NCI-H2196 (cell line): Measurements from ENCODE around the gene PCDHGA10.
"Not testable (repeated sequence)": the region's sequence is repeated elsewhere in the genome, so short reads cannot be mapped to it uniquely, and the experiment has no call there.

Source experiments
- DNase-seq: peaks from one replicate; lab custom pipeline; 2025; ENCODE audit not compliant: unreplicated experiment; lab: John Stamatoyannopoulos, UW

PCDHGA10 gene

DNA sequence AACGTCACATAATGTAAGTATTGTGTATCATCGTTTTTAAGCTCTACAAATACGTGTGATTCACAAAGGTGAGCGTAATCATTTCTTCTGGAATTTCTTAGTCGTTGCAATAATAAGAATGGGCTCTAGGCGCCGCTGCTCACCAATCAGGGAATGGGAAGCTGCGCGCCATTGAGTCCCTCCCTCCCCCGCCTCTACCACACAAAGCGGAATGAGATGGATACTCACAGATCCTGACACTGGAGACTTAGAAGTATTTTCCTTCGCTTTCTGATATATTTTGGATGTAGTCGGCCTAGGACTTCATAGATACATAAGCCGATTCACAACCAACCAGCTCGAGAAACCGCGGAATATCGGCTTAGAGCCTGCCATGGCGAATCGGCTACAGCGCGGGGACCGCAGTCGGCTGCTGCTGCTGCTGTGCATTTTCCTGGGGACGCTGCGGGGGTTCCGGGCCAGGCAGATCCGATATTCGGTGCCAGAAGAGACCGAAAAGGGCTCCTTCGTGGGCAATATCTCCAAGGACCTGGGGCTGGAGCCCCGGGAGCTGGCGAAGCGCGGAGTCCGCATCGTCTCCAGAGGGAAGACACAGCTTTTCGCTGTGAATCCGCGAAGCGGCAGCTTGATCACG, 8.2 kb downstream of the PCDHGA10 start, which contains the start of gene PCDHGA11:
PCDHGA11 (plus strand) TSS at position 197 of the 634 bp plus-strand sequence; CDS start at position 374, 177 bp downstream.
- DNase-seq: no peak

DNA sequence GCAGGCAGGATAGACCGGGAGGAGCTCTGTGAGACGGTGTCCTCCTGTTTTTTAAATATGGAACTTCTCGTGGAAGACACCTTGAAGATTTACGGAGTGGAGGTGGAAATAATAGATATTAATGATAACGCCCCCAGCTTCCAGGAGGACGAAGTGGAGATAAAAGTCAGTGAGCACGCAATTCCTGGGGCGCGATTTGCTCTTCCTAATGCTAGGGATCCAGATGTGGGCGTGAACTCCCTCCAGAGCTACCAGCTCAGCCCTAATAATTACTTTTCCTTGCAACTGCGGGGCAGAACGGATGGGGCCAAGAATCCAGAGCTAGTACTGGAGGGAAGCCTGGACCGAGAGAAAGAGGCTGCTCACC, 8.7 kb downstream of the PCDHGA10 start:
- no peak for DNase-seq

DNA sequence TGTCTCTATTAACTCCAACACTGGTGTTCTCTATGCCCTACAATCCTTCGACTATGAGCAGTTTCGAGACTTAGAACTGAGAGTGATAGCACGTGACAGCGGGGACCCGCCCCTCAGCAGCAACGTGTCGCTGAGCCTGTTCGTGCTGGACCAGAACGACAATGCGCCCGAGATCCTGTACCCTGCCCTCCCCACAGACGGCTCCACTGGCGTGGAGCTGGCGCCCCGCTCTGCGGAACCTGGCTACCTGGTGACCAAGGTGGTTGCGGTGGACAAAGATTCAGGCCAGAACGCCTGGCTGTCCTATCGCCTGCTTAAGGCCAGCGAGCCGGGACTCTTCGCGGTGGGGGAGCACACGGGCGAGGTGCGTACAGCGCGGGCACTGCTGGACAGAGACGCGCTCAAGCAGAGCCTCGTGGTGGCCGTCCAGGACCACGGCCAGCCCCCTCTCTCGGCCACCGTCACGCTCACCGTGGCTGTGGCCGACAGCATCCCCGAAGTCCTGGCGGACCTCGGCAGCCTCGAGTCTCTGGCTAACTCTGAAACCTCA, 10.0 kb downstream of the PCDHGA10 start:
- no peak for DNase-seq

DNA sequence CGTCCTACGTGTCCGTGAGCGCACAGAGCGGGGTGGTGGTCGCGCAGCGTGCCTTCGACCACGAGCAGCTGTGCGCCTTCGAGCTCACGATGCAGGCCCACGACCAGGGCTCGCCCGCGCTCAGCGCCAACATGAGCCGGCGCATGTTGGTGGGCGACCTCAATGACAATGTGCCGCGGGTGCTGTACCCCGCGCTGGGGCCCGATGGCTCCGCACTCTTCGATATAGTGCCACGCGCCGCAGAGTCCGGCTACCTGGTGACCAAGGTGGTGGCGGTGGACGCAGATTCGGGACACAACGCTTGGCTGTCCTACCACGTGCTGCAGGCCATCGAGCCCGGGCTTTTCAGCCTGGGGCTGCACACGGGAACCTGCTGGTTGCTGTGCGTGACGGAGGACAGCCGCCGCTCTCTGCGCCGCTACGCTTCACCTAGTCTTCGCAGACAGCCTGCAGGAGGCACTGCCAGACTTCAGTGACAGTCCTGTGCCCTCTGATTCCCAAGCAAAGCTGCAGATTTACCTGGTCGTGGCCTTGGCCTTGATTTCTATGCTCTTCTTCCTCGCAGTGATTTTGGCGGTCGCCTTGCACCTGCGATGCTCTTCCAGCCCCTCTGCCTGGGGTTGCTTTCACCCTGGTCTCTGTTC, 15.1 kb downstream of the PCDHGA10 start:
- no peak for DNase-seq

DNA sequence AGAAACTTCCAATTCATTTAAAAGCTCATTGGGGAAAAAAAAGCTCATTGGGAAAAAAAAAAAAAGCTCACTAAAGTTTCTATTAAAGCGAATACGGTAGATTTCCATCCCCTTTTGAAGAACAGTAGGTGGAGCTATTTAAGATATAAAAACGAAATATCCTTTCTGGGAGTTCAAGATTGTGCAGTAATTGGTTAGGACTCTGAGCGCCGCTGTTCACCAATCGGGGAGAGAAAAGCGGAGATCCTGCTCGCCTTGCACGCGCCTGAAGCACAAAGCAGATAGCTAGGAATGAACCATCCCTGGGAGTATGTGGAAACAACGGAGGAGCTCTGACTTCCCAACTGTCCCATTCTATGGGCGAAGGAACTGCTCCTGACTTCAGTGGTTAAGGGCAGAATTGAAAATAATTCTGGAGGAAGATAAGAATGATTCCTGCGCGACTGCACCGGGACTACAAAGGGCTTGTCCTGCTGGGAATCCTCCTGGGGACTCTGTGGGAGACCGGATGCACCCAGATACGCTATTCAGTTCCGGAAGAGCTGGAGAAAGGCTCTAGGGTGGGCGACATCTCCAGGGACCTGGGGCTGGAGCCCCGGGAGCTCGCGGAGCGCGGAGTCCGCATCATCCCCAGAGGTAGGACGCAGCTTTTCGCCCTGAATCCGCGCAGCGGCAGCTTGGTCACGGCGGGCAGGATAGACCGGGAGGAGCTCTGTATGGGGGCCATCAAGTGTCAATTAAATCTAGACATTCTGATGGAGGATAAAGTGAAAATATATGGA, 17.7 kb downstream of the PCDHGA10 start, which contains the start of gene PCDHGA12:
PCDHGA12 (plus strand) TSS at position 176 of the 782 bp plus-strand sequence; CDS start at position 429, 253 bp downstream.
- DNase-seq: no peak

DNA sequence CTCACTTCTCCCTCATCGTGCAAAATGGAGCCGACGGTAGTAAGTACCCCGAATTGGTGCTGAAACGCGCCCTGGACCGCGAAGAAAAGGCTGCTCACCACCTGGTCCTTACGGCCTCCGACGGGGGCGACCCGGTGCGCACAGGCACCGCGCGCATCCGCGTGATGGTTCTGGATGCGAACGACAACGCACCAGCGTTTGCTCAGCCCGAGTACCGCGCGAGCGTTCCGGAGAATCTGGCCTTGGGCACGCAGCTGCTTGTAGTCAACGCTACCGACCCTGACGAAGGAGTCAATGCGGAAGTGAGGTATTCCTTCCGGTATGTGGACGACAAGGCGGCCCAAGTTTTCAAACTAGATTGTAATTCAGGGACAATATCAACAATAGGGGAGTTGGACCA, 18.5 kb downstream of the PCDHGA10 start:
- no peak for DNase-seq

DNA sequence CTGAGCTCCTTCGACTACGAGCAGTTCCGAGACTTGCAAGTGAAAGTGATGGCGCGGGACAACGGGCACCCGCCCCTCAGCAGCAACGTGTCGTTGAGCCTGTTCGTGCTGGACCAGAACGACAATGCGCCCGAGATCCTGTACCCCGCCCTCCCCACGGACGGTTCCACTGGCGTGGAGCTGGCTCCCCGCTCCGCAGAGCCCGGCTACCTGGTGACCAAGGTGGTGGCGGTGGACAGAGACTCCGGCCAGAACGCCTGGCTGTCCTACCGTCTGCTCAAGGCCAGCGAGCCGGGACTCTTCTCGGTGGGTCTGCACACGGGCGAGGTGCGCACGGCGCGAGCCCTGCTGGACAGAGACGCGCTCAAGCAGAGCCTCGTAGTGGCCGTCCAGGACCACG, 19.5 kb downstream of the PCDHGA10 start:
- not testable (repeated sequence) for DNase-seq

DNA sequence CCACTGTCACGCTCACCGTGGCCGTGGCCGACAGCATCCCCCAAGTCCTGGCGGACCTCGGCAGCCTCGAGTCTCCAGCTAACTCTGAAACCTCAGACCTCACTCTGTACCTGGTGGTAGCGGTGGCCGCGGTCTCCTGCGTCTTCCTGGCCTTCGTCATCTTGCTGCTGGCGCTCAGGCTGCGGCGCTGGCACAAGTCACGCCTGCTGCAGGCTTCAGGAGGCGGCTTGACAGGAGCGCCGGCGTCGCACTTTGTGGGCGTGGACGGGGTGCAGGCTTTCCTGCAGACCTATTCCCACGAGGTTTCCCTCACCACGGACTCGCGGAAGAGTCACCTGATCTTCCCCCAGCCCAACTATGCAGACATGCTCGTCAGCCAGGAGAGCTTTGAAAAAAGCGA, 19.9 kb downstream of the PCDHGA10 start:
- not testable (repeated sequence) for DNase-seq

DNA sequence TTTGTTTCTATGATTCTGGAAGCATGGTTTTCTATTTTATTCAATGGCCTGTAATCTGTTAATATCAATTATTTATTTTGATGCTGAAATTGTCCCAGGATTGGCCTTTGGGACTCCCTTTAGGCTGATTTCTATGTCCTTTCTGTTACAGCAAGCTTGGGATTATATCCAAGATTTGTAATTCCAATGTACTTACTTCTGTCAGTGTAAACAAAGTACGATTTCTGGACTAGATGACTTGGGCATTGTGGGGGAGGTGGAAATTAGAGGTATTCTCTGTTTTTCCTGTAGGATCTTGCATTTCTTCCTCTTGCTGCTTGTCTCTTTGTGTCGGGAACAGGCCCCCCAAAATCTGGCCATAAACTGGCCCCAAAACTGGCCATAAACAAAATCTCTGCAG, 21.2 kb downstream of the PCDHGA10 start:
- DNase-seq: no peak

DNA sequence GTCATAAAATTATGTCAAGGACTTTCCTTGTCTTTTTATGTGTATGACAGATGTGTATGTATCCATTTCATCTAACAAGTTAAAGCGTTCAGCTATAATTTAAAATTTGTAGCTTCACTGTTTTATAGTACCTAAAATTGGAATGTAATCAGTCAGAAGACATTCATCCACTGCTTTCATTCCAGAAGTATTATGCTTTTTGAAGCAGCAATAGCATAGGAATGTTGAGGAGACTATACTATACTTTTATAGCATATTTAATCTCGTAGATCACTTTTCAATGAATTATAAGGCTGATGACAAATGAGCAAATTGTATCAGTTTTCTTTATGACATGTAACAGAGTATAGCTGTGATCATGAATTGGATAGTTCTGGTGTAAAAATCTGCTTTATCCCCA, 24.4 kb downstream of the PCDHGA10 start:
- no peak for DNase-seq

DNA sequence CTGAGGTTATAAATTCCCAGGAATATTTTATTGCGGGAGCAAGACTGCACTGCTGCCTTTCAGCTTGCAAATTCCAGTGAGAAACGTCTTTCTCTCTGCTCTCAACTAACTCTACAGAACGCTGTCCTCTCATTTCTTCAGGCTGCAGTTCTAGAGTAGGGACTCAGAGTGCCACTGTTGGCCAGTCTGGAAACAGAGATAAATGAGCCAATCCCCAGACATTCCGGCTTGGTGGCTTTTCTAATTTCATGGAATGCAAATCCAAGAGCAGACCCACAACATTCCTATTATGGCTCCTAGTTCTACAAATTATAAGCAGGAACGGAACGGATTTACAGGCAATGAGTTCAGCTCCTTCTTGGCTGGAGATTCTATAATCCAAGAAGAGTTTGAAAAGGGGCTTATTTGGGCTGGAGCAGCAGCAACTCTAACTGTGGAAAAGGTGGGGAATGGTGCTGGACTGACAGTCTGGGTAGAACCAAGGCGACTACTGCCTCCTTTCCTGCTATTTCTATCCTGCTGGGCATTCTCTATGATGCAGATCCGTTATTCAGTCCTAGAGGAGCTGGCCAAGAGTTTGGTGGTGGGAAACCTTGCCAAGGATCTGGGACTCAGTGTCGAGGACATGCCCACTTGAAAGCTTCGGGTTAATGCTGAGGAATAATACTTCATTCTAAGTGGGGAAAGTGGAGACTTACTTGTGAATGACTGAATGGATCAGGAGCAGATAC, 26.8 kb downstream of the PCDHGA10 start:
- DNase-seq: no peak

DNA sequence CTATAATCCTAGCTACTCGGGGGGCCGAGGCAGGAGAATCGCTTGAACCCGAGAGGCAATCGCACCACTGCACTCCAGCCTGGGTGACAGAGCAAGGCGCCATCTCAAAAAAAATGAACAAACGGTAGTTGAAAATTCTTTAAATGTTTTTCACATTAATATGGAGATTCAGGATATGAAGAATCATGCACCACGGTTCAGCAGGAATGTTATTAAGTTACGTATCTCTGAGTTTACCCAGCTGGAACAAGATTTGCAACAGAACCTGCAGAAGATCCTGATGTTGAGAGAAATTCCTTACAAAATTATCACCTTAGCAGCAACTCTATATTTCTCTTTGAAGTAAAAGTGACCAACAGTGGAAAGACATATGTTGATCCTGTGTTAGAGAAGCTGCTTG, 27.6 kb downstream of the PCDHGA10 start:
- no peak for DNase-seq

DNA sequence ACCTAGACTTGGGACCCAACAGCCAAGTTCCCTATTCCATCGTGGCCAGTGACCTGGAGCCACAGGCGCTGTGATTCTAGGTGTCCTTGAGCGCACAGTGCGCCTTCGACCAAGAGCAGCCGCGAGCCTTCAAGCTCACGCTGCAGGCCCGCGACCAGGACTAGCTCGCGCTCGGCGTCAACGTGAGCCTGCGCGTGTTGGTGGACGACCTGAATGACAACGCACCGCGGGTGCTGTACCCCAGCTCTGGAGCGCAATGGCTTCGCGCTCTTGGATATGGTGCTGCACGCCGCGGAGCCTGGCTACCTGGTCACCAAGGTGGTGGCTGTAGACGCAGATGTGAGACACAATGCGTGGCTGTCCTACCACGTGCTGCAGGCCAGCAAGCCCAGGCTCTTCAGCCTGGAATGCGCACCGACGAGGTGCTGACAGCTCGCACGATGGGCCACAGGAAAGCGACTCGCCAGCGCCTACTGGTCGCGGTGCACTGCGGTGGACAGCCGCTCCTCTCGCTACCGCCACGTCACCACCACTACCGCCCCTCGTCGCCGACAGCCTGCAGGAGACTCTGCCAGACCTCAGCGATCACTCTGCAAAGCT, 28.9 kb downstream of the PCDHGA10 start:
- no peak for DNase-seq

DNA sequence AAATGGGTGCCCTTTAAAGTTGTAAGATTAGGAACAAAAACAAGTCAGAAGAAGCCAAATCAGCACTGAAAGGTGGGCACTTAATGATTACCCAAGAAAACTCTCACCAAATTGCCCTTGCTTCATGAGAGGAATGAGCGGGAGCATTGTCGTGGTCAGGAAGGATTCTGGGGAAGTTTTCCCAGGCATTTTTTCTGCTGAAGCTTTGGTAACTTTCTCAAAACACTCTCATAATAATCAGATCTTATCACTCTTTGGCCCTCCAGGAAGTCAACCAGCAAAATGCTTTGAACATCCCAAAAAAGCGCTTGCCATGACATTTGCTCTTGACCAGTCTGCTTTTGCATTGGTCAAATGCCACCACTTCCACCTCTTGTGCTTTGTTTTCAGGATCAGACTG, 52.6 kb downstream of the PCDHGA10 start:
- no peak for DNase-seq
